NCI-H510A treated with DMSO at 0.1 percent for 48 hours (cell line): Measurements from ENCODE around the gene CDKN1C.
A peak's percentile ranks its signal among the peaks of the same experiment; 100 is the strongest.

Experiments used
- DNase-seq: peaks from one replicate; lab custom pipeline; 2025; lab: John Stamatoyannopoulos, UW

The CDKN1C gene

DNA sequence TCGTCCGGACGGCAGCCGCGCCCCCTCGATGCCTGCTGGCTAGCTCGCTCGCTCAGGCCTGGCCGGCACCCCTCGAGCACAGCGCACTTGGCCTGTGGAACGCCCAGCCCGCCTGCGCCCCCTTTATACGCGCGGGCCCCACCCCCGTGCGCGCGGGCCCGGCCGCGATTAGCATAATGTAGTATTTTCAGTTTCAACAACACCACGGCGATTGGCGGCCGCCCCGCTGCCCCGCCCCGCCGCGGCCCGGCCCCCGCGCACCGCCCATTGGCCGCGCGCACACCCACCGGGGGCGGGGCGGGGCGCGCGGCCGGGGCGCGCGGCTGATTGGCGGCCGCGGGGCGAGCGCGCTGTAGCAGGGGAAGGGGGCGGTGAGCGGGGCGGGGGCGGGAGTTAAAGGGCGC lies at the start of gene CDKN1C:
TSS of gene CDKN1C (minus strand) at position 98 of the 404 bp plus-strand sequence. CDS start 319 bp downstream, outside the sequence.
- peak; percentile 11 for DNase-seq

DNA sequence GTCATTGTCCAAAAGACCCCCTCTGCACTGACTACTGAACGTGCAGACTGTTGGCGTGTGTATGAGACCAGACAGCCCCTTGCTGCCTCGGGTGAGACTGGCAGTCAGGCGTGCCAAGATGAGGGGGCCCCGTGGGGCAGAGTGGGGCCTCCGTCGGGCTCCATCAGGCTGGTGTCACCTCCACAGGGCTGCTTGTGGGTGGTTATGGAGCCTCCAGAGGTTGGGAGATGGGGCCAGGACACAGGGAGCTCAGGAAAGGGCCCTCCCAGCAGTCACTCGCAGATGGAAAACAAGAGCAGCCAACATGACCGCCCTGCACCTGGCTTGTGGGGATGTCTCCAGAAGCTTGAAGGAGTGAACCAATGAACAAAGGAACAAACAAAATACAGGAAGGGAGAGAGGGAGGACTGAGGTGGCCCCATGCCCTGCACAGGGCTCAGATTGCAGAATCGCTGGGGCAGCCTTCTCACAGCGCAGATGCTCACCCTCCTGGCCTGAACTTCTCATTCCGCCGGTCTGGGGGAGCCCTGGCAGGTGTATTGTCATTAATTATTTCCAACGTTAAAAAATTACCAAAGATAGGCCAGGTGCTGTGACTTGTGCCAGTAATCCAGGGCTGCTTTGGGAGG lies 49.1 kb upstream of the CDKN1C start:
- no peak for DNase-seq

GRCh38 chr11:2934021-2934550 lies 48.5 kb upstream of the CDKN1C start:
- no peak for DNase-seq

GRCh38 chr11:2933375-2934020 lies 47.9 kb upstream of the CDKN1C start:
- no peak for DNase-seq

- DNase-seq = no peak
These were observed 47.3 kb upstream of the CDKN1C start for GRCh38 chr11:2932850-2933251.

DNA sequence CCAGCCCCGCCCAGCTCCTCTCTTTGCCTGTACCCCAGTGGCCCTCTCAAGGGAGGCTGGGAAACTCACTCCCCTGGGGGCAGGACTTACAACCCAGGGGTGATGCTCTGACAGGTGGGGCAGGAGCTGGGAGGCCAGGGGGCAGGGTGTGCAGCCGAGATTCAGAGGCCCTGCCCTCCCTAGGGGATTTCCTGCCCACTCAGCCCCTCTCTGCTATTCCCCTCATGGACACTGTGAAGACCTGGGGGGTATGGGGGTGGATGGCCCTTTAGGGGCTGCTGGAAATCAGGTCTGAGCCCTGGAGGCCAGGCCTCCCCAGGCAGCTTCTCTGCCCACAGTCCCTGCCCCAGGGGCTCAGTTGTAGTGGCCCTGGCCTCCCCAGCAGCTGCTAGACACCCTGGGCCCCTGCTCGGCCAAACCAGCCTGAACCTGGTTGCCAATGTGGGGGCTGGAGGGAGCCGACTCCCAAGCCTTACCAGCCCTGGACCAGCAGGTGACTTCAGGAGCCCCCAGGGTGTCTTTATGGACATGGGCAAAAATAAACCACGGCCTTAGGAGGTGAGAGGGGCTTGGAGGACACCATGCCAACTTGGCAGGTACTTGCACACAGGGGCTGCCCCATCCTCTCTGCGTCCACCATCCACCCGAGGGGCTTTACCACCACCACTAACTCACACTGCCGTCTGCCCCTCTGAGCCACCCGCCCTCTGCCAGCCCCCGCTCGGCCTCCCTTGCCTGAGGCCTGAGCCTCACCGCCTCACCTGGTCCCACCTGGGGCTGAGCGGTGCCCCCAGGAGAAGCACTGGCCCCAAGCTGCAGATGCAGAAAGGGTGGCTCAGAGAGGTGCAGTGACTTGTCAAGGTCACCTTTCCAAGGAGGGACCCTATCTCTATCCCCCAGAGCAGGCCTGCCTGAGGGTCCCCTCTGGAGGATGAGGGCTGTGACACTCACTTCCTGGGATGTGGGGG lies 46.5 kb upstream of the CDKN1C start:
- no peak for DNase-seq

- DNase-seq = no peak
These were observed 45.8 kb upstream of the CDKN1C start for GRCh38 chr11:2931420-2931746.

GRCh38 chr11:2930704-2931419 lies 45.3 kb upstream of the CDKN1C start:
- peak; percentile 62 for DNase-seq

- DNase-seq = peak; percentile 7
These were observed 44.6 kb upstream of the CDKN1C start for GRCh38 chr11:2929950-2930703.

- DNase-seq = no peak
These were observed 44.0 kb upstream of the CDKN1C start for GRCh38 chr11:2929531-2929949.

DNA sequence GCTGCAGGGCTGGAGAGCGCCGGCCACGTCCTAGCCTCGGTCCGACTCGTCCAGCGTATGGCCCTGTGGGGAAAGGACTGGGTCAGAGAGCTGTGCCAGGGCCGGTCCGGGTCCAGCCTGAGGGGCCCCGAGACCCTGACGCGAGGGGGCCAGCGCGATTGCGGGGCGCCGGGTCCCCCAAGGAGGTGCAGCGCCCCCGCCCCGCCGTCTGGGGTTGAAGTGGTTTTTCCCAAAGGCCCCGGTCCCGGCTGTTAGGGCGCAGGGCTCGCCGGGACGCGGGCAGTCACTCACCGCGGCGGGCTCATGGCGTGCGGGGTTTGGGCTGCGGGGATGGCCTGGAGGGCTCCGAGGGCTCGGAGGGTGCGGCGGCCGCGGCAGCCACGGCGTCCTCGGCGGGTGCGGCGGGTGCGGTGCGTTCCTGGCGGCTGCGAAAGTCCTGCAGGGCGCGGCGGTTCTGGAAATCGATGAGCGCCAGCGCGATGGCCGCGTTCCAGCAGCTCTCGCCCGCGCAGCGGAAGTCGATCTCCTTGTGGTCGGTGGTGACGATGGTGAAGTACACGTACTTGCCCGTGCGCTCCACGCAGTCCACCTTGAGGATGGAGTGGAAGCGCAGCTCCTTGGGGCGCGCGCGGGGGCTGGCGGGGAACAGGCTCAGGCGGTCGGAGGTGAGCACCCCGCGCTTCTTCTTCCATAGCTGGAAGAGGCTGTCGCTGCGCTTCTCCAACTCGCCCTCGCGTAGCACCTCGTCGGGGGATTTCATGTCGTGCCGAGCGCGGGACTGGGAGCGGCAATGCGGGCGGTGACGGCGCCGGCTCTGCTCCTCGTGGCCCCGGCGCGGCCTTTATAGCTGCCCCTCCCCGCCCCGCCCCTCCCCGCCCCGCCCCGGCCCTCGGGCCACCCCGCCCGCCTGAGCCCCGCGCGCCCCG lies 43.3 kb upstream of the CDKN1C start, which contains the start of gene PHLDA2:
TSS of gene PHLDA2 (minus strand) at position 816 of the 926 bp plus-strand sequence. CDS start at position 760, 56 bp downstream.
- DNase-seq = no peak

- no peak for DNase-seq
These were observed 42.5 kb upstream of the CDKN1C start for GRCh38 chr11:2927851-2928604.

DNA sequence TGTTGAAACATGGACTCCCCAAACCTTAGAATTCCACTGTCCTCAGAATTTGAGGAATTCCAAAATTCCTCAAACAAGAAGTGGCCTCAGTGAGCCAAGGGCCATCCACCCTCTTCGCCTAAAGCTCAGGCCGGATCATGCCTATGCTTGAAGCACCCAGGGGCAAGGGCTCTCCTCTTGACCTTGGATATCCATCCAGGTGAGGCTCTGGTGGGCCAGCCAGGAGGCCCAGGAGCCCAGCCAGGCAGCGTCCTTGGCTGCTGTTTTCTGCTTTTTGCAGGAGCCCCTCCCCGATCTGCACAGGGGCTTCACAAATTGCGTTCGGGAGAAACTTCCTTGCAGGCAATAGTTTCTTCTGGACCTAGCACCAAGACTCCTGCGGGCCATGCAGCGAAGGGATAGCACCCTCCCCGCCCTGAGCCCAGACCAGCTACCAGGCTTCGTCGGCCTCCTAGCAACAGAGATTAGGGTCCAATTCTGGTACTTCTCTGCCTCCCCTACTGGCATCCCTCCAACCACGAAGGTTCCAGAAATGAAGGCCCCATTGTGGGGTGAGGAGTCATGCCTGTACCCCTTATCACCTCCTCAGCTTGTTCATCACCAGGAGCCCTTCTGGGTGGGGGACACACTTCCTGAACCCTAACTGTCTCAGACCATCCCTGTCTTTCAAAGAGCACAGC lies 41.7 kb upstream of the CDKN1C start:
- no peak for DNase-seq

- no peak for DNase-seq
These were observed 41.1 kb upstream of the CDKN1C start for GRCh38 chr11:2926611-2927051.

GRCh38 chr11:2924821-2925675 lies 39.5 kb upstream of the CDKN1C start:
- no peak for DNase-seq

DNA sequence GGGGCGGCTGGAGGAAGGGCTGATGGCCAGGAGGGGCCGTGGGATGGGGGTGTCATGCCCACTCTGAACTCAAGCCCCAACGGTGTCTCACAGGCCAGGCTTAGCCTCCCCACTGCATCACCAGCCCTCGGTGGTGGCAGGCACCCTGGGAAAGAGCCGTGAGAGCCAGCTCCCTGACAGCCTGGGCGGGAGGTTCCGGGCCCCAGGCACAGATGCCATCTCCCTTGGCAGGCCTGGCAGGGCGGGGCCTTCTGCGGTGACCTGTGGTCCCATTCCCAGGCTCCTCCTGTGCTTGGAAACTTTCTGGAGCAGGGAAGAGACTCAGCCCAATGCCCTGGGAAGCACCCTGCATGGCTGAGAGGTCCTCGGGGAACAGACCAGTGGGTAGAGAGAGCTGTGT lies 38.8 kb upstream of the CDKN1C start:
- DNase-seq = no peak
